Left lung (tissue), 10 donors: ENCODE measurements around the gene MYLK. TPM values are rescaled to one million over a fixed set of nuclear protein-coding genes. Genes with fewer than 3 reads are reported as not detected.
A peak's percentile ranks its signal among the peaks of the same experiment; 100 is the strongest.

Experiments used
- ATAC-seq: fragments of 200-7000 bp; cut with Tn5 transposase; one replicate; pipeline ENCODE4 v1.9.1; 2020; ENCODE audit warnings: moderate library complexity
- DNase-seq, 4 donors: peaks; one replicate each; pipeline ENCODE4 v3.0.0-alpha.2; 2013 to 2020
- H3K27ac ChIP-seq, 2 donors: fragments of 200-600 bp; sonication (generic) in 1 of 2; one replicate each; pipeline versions ENCODE4 v1.5.0 to v1.8.0; 2020 to 2021
- H3K27me3 ChIP-seq, 2 donors: fragments of 200-600 bp; sonication (generic) in 1 of 2; one replicate each; pipeline versions ENCODE4 v1.5.0 to v1.8.0; 2020 to 2021
- H3K36me3 ChIP-seq, 2 donors: fragments of 200-600 bp; sonication (generic) in 1 of 2; one replicate each; pipeline versions ENCODE4 v1.5.0 to v1.8.0; 2020 to 2021
- H3K4me1 ChIP-seq, 2 donors: fragments of 200-600 bp; one replicate each; pipeline ENCODE4 v1.8.0; 2021
- H3K4me3 ChIP-seq, 2 donors: fragments of 200-600 bp; sonication (generic) in 1 of 2; one replicate each; pipeline versions ENCODE4 v1.5.0 to v1.8.0; 2020 to 2021; ENCODE audit warnings: mild to moderate bottlenecking in 1 of 2
- H3K9me3 ChIP-seq, 2 donors: fragments of 200-600 bp; sonication (generic) in 1 of 2; one replicate each; pipeline versions ENCODE4 v1.5.0 to v1.8.0; 2020 to 2021
- intact Hi-C, 2 donors: fragments of 100-400 bp; cut with DNase I; formaldehyde crosslinking; loops; one replicate each; pipeline versions ENCODE4 v1.11.2 to v1.14.2; 2022
- polyA plus RNA-seq, 6 donors: library from polyadenylated mRNA; unstranded; fragments of 120-200 nt; gene quantifications; one replicate each; pipeline ENCODE4 v1.2.1, GENCODE V29; 2013; ENCODE audit not compliant: insufficient read length in 6 of 6
- total RNA-seq, 2 donors: library from RNA; stranded (reverse); fragmentation: NEBNext Ultra II Directional; extraction: Animal tissue kit (Norgen Biotek cat#: 25700); gene quantifications; one replicate each; pipeline ENCODE4 v1.2.1, GENCODE V29; 2021
- TF ChIP-seq, protein P1 (sequence below), 2 donors: fragments of 200-600 bp; sonication (generic) in 1 of 2; IDR thresholded peaks; one replicate each; pipeline versions ENCODE4 v1.5.0 to v1.8.0; 2021; ENCODE audit warnings: antibody characterized with exemption in 2 of 2
- donor health status: DM: no; HTN: yes; CAD: no.
- donor health status: DM: no; HTN: no; CAD: no.

Gene MYLK
- total and polyA plus RNA-seq, 8 donors, result 155 to 468 (median 410) TPM

DNA sequence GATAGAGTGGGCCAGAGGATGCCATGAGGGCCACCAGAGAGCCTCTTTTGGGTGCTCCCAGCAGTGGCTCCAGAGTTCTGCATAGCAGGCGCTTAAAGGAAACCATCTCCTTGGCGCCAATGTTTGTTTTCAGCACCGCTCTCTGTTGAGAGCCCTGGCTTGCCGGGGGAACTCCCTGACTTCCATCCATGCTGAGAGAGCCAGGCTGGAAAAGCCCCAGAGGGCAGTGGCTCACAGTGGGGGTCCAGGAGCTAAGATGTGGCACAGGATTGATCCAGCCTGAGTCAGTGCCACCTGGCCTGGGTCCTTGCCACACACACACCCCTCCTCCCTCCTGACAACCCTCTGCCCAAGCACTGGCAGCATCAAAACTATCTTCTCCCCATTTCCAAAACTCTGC lies 248.9 kb downstream of the MYLK start:
- ATAC-seq, result peak; percentile 56
- peaks cover 13% of the 10 kb centered on the region in 2 donors for H3K4me1 ChIP-seq
- no peak for DNase-seq
- H3K27ac ChIP-seq, result no peak overlapping the region
- peaks cover 0 to 6% of the 10 kb centered on the region in 2 donors for H3K36me3 ChIP-seq
- no peak overlapping the region for H3K4me3 ChIP-seq
- H3K9me3 ChIP-seq, result no peaks in the 10 kb centered on the region
- intact Hi-C loops, result no loop called here
- H3K27me3 ChIP-seq, result no peaks in the 10 kb centered on the region
- TF ChIP-seq, protein P1, sequence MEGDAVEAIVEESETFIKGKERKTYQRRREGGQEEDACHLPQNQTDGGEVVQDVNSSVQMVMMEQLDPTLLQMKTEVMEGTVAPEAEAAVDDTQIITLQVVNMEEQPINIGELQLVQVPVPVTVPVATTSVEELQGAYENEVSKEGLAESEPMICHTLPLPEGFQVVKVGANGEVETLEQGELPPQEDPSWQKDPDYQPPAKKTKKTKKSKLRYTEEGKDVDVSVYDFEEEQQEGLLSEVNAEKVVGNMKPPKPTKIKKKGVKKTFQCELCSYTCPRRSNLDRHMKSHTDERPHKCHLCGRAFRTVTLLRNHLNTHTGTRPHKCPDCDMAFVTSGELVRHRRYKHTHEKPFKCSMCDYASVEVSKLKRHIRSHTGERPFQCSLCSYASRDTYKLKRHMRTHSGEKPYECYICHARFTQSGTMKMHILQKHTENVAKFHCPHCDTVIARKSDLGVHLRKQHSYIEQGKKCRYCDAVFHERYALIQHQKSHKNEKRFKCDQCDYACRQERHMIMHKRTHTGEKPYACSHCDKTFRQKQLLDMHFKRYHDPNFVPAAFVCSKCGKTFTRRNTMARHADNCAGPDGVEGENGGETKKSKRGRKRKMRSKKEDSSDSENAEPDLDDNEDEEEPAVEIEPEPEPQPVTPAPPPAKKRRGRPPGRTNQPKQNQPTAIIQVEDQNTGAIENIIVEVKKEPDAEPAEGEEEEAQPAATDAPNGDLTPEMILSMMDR (IDR thresholded peaks at IDR 0.05), result no peak

DNA sequence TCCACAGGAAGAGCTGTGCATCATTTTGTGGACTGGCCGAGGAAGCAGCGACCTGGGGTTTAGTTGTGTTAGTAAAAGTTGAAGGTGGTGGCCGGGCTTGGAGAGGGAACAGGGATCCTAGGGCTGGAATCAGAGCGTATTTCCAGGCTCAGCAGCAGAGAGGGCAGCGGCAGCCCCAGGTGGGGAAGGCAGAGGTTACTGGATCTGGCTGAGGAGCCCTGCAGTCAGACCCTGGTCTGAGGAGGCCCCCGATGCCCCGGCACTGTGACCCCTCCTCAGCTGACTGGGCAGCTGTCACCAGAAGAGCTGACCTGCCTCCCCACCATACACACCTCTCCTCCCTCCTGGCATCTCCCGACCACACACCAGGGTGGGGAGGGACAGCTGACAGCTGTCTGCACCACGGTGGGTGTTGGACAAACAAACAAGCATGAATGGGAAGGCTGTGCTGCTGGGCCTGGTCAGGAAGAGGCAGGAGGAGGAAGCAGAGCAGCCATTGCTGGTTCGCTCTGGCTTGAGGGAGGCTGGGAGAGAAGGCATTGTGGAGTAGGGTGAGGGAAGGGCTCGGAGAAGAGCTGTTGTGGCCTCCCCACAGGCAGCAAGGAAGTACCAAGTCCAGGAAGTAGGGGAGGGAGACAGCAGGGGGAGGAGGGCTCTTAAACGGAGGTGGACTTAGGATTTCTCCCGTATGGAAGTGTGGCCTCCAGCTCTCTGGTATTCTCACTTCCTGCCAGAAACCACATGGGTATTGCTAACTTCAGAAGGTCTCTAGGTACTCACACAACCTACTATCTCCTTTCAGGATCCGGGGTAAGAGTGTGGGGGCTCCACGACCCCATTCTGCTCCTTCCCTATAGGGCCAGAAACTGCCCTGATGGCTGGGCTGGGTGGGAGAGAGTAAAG lies 249.7 kb downstream of the MYLK start:
- H3K27me3 ChIP-seq, result no peaks in the 10 kb centered on the region
- no peaks in the 10 kb centered on the region for H3K9me3 ChIP-seq
- H3K27ac ChIP-seq, result no peak overlapping the region
- intact Hi-C loops, result no loop called here
- DNase-seq (no peak), ATAC-seq (no peak)
- no peak overlapping the region for H3K4me3 ChIP-seq
- H3K4me1 ChIP-seq, result peaks cover 13% of the 10 kb centered on the region in 2 donors
- peaks cover 0 to 5% of the 10 kb centered on the region in 2 donors for H3K36me3 ChIP-seq
- TF ChIP-seq, protein P1 (IDR thresholded peaks at IDR 0.05), result no peak

DNA sequence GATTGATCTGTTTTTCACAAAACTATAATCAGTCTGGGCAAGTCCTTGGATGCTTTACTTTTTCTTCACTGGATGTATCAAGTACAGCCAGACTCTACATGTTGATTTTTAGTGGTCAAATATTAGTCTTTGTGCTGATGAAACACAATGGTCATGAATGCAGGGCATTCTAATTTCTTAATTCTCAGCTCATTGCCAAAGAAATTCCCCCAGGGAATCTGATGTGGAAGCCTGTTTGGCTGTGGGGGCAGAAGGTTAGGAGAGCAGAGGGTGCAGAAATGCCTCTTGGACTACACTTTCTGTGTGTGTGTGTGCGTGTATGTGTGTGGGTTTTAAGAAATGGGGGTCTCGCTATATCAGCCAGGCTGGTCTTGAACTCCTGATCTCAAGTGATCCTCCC lies 250.6 kb downstream of the MYLK start:
- peaks cover 0 to 11% of the 10 kb centered on the region in 2 donors for H3K36me3 ChIP-seq
- ATAC-seq (no peak), DNase-seq (no peak)
- no peak overlapping the region for H3K27ac ChIP-seq
- TF ChIP-seq, protein P1 (IDR thresholded peaks at IDR 0.05), result no peak
- no peaks in the 10 kb centered on the region for H3K27me3 ChIP-seq
- peaks cover 13% of the 10 kb centered on the region in 2 donors for H3K4me1 ChIP-seq
- intact Hi-C loops, result no loop called here
- H3K4me3 ChIP-seq, result no peak overlapping the region
- no peaks in the 10 kb centered on the region for H3K9me3 ChIP-seq

DNA sequence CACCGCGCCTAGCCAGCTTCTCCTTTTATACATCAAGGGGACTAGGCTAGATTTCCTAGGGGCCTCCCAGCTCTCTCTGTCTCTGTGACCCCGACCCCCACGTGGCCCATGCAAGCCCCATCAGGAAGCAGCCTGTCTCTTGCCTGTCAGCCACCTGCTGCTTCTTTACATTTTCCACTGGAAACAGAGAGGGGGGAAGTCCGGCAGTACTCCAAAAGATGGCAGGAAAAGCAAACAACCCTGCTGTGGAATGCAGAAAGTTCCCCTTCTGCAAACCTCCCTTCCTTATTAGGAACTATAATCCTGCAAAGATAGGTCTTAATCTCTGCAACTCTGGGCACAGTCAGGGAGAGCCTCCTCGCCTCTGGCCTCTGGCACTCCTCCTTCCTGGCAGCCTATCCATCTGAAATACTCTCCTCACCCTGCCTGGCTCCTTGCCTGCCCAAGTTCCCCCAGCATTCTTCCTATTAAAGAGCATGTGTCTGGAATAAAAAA lies 251.9 kb downstream of the MYLK start:
- DNase-seq, result peak in 2 of 4 donors; percentile 25 to 38
- Histone ChIP-seq H3K27ac (no peak overlapping the region), H3K36me3 (peaks cover 0 to 11% of the 10 kb centered on the region in 2 donors), H3K4me1 (peaks cover 13% of the 10 kb centered on the region in 2 donors), H3K9me3 (no peaks in the 10 kb centered on the region), H3K27me3 (no peaks in the 10 kb centered on the region), H3K4me3 (no peak overlapping the region)
- ATAC-seq, result no peak
- TF ChIP-seq, protein P1 (IDR thresholded peaks at IDR 0.05), result no peak
- intact Hi-C loops, result no loop called here

DNA sequence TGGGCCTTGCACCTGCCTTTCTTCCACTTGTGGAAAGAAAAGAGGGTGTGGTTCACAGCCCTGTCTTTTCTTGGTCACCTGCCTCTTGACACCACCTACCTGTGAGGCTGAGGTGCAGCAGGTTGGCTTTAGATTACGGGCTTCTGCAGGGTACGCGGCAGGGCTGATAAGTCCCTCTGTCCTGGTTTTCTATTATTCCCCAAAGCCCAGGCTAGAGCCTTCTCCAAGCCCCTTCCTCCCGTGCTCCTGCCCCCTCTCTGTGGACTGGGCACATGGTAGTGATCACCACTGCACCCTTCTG lies 254.4 kb downstream of the MYLK start:
- Histone ChIP-seq H3K4me1 (peaks cover 6 to 9% of the 10 kb centered on the region in 2 donors), H3K9me3 (no peaks in the 10 kb centered on the region), H3K27ac (no peak overlapping the region), H3K36me3 (peaks cover 0 to 17% of the 10 kb centered on the region in 2 donors), H3K27me3 (no peaks in the 10 kb centered on the region), H3K4me3 (no peak overlapping the region)
- no peak for DNase-seq
- intact Hi-C loops, result no loop called here
- ATAC-seq, result no peak
- TF ChIP-seq, protein P1 (IDR thresholded peaks at IDR 0.05), result no peak
